Hippocampal formation (tissue), 2 donors: ENCODE measurements around the gene RMRP.
"Not testable (repeated sequence)": the region's sequence is repeated elsewhere in the genome, so short reads cannot be mapped to it uniquely, and the experiment has no call there.

Experiments
- DNase-seq, 2 donors: peaks; one replicate each; lab custom pipeline; 2025; lab: John Stamatoyannopoulos, UW

RMRP gene

DNA sequence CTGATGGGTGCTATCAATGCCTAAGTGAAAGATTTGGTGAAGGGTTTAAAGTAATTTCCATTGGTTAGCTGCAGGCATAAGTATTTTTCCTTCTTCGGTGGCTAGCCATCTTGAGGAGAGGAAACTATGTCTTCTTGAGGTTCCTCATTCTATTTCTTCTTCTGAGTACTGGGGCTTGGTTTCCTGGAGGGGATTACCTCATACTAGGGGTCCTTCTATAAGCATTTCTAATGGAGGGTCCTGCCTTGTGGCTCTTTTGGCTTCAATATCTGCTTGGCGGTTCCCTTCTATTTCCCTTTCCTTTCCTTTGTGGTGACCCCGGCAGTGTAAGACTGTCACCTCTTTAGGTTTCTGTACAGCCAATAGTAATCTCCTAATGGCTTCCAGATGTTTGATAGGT, 16.3 kb downstream of the RMRP start:
- not testable (repeated sequence) for DNase-seq

- DNase-seq = not testable (repeated sequence)
These were observed 17.4 kb downstream of the RMRP start for GRCh38 chr9:35640431-35640830.

DNA sequence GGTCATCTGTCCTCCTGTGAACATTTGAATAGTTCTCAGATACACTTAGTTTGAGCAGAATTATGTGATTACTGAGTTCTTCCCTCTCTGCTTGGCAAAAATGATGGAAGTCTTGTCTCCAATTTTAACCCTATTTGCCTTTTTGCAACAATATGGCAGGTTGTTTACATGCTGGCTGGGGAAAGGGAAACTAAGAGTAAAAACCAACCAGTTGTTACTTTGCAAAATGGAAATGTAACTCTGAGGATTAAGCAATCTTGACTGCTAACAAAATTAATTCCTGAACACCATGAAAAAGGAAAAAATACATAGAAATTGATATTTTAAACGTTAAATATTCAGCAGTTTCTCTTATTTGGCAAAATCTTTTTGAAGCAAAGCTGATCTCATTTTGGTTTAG, 18.2 kb downstream of the RMRP start:
- no peak for DNase-seq

DNA sequence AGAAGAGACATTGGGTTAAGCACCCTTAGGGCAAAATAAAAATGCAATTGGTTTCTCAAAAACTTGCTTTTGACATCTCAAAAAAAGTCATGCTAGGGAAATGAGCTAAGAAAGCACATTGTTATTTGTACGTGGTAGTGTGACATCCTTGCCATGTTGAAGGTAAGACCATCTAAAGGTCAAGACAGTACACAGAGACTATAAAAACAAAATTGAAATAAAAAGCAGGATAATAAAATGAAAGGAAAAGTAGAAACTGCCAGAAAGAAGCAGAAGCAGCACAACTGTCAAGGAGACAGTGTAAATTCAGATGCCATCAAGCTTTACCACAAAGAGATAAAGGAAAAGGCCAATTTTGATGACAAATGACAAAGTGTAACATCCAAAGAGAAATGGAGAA, 18.6 kb downstream of the RMRP start:
- not testable (repeated sequence) for DNase-seq

- DNase-seq = not testable (repeated sequence)
These were observed 19.1 kb downstream of the RMRP start for GRCh38 chr9:35638751-35639150.

- DNase-seq = not testable (repeated sequence)
These were observed 20.3 kb downstream of the RMRP start for GRCh38 chr9:35637427-35637955.

- not testable (repeated sequence) for DNase-seq
These were observed 21.0 kb downstream of the RMRP start for GRCh38 chr9:35636877-35637246.

GRCh38 chr9:35636135-35636876, 21.5 kb downstream of the RMRP start:
- DNase-seq = no peak

- DNase-seq = no peak
These were observed 22.1 kb downstream of the RMRP start for GRCh38 chr9:35635730-35636129.

- no peak for DNase-seq
These were observed 28.2 kb downstream of the RMRP start for GRCh38 chr9:35629597-35629996.

- no peak for DNase-seq
These were observed 29.3 kb downstream of the RMRP start for GRCh38 chr9:35628389-35628991.

- no peak for DNase-seq
These were observed 30.2 kb downstream of the RMRP start for GRCh38 chr9:35627575-35627974.

GRCh38 chr9:35619800-35620158, 38.0 kb downstream of the RMRP start:
- DNase-seq = no peak

DNA sequence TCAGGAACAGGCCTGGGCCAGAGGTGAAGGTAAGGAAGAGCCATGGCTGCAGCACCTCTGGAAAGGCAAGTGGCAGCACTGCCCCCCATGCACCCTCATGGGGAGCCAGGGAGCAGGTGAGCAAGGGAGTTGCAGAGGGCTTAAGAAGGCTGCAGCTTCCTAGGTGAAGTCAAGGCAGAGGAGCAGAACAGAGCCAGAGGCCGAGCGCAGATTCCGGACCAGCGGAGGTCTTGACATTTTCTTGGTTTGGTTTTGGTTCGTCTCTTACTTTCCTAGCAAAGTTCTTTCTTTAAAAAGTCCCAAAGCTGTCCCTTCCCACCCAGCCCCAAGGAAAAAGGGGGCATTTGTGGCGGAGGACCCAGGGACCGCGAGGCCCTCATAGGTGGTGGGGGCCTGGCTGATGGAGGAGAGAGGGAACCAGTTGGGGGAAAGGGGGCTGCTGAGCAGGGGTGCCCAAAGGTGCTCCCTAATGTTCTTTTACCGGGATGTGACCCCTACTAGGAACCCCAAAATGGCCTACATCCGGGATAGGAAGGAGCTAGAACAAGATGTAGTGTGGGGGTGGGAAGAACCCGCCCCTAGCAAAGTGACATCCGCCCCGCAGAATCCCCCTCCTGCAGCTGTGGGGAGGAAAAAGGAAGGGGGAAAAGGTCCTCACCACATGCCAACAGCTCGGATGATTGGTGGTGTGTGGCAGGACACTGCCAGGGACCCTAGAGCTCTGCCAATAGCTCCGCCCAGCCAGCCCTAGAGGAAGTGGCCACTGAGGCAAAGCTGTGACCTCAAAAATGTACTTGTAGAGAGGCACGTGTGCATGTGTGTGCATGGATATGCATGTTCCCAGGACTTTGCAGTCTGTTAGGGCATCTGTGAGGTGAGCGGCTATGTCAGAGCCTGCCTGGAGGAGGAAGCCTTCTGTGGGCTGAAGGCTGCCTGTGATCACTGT, 38.7 kb downstream of the RMRP start:
- DNase-seq = no peak

GRCh38 chr9:35618325-35618727, 39.5 kb downstream of the RMRP start, which contains the start of gene CD72:
Gene CD72 (minus strand): TSS chr9:35618413. CDS start chr9:35618303, 110 bp downstream.
- DNase-seq = no peak

- DNase-seq = no peak
These were observed 40.3 kb downstream of the RMRP start for GRCh38 chr9:35617548-35617947.

DNA sequence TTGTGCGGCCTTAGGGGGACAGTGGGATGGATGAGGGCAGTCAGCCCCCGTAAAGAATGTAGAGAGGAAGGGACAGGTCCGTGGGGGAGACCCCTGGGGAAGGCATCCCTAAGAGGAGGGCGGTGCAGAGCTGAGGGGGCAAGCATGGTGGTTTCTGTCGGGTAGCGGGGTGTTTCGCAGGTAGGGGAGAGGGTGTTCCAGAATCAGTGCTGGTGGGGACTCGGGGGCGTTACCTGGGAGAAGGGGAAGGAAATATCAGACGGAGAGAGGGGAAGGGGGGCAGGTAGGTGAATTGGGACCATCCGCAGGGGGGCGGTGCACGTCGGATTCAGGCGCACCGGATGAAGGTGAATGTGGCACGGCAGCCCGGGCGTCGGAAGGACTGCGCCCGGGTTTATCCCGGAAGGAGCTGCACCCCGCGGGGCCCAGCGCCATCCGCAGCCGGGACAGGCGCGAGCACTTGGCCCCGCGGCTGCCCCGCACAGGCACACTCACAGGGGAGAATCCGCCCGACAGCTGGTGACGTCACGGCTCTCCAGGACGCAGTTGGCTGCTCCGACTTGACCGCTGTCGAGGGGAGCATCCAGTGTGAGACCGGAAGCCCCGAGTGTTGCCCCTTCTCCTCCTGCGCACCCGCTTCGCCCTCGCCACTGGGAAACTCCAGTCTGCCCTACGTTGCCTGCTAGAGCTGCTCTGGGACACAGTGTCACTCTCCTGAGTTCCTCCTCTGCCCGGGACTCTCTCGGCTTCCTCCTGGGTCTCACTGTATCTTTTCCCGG, 40.9 kb downstream of the RMRP start:
- no peak for DNase-seq

DNA sequence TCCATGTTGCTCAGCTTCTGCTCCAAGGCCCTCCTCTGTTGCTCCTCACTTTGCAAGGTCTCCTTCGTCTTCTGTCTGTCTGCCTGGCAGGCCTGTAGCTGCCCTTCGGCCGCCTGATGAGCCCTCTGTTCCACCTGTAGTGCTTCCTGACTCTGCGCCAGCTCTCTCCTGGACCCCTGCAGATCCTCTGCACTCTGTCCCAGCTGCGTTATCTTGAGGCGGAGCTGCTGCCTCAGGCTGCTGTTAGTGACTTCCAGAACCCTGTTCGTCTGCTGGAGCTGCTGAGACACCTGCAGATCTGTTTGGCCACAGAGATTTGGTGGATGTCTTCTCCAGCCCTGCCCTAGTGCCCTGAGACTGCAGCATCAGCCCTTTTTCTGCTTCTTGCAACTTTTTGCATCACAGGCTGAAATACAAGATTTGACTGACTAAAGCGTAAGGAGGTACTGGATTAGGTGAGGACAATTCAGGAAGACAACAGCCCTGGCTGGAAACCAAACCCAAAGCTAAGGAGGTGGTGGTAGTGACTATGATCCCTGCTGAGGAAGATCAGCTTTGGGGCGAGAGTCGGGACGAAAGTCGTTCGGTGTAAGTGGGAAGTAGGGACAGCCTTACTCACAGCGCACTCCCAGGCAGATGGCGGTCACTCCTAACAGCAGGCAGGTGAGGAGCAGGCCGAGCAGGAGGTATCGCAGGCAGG, 41.7 kb downstream of the RMRP start:
- no peak for DNase-seq

GRCh38 chr9:35612843-35613242, 45.0 kb downstream of the RMRP start:
- DNase-seq = no peak

GRCh38 chr9:35612066-35612465, 45.8 kb downstream of the RMRP start:
- DNase-seq = not testable (repeated sequence)
